ENCODE measurements around the gene ITGA8.
"Not testable (repeated sequence)": the region's sequence is repeated elsewhere in the genome, so short reads cannot be mapped to it uniquely, and the experiment has no call there.

ITGA8 gene

GRCh38 chr10:15603446-15604011 lies 116.2 kb downstream of the ITGA8 start:
- no peak for DNase-seq

- DNase-seq = no peak
These were observed 117.9 kb downstream of the ITGA8 start for GRCh38 chr10:15601819-15602218.

- DNase-seq = no peak
These were observed 124.5 kb downstream of the ITGA8 start for GRCh38 chr10:15595260-15595659.

- no peak for DNase-seq
These were observed 127.8 kb downstream of the ITGA8 start for GRCh38 chr10:15591937-15592336.

GRCh38 chr10:15591431-15591830 lies 128.3 kb downstream of the ITGA8 start:
- no peak for DNase-seq

GRCh38 chr10:15588635-15589508 lies 130.8 kb downstream of the ITGA8 start:
- DNase-seq = no peak

GRCh38 chr10:15588151-15588550 lies 131.6 kb downstream of the ITGA8 start:
- DNase-seq = no peak

GRCh38 chr10:15587271-15587670 lies 132.5 kb downstream of the ITGA8 start:
- no peak for DNase-seq

- DNase-seq = peak in 2 of 5 experiments; percentile 7 to 55
These were observed 134.4 kb downstream of the ITGA8 start for GRCh38 chr10:15585303-15585715.

- not testable (repeated sequence) for DNase-seq
These were observed 136.8 kb downstream of the ITGA8 start for GRCh38 chr10:15582972-15583371.

- DNase-seq = no peak
These were observed 140.1 kb downstream of the ITGA8 start for GRCh38 chr10:15579605-15580004.

GRCh38 chr10:15572531-15573045 lies 147.1 kb downstream of the ITGA8 start:
- no peak for DNase-seq

- no peak for DNase-seq
These were observed 148.1 kb downstream of the ITGA8 start for GRCh38 chr10:15571575-15571974.

- DNase-seq = no peak
These were observed 148.9 kb downstream of the ITGA8 start for GRCh38 chr10:15570738-15571339.

GRCh38 chr10:15567952-15568351 lies 151.8 kb downstream of the ITGA8 start:
- no peak for DNase-seq

GRCh38 chr10:15563246-15563645 lies 156.5 kb downstream of the ITGA8 start:
- DNase-seq = no peak

- no peak for DNase-seq
These were observed 157.1 kb downstream of the ITGA8 start for GRCh38 chr10:15562578-15562977.

GRCh38 chr10:15562116-15562515 lies 157.6 kb downstream of the ITGA8 start:
- no peak for DNase-seq

- DNase-seq = no peak
These were observed 161.6 kb downstream of the ITGA8 start for GRCh38 chr10:15558136-15558535.

- DNase-seq = not testable (repeated sequence)
These were observed 162.6 kb downstream of the ITGA8 start for GRCh38 chr10:15557168-15557567.

- no peak for DNase-seq
These were observed 168.8 kb downstream of the ITGA8 start for GRCh38 chr10:15550950-15551349.

GRCh38 chr10:15548331-15548730 lies 171.4 kb downstream of the ITGA8 start:
- DNase-seq = no peak

- DNase-seq = no peak
These were observed 173.1 kb downstream of the ITGA8 start for GRCh38 chr10:15546606-15547005.

GRCh38 chr10:15545884-15546283 lies 173.8 kb downstream of the ITGA8 start:
- DNase-seq = no peak
